Left cardiac atrium (tissue), 4 donors: Measurements from ENCODE around the gene NANP. TPM values are rescaled to one million over a fixed set of nuclear protein-coding genes. Genes with fewer than 3 reads are reported as not detected.

ENCODE experiments used
- ATAC-seq, 2 donors: fragments of 200-7000 bp; cut with Tn5 transposase; one replicate each; pipeline ENCODE4 v1.9.1; 2020; ENCODE audit warnings: mild to moderate bottlenecking in 2 of 2, moderate library complexity in 2 of 2
- DNase-seq: peaks from one replicate; pipeline ENCODE4 v3.0.0-alpha.2; 2020
- intact Hi-C, 2 donors: fragments of 100-400 bp; cut with DNase I; formaldehyde crosslinking; loops; one replicate each; pipeline versions ENCODE4 v1.14.1 to v1.15.1; 2022 to 2023
- total RNA-seq, 2 donors: library from RNA; stranded (reverse); fragmentation: NEBNext Ultra II Directional; extraction: Animal tissue kit (Norgen Biotek cat#: 25700); gene quantifications; one replicate each; pipeline ENCODE4 v1.2.1, GENCODE V29; 2021
- donor health status: DM: no; HTN: yes; CAD: no.
- donor health status: DM: no; HTN: yes; CAD: no; lungs with severe emphysema.
- donor health status: DM: yes; HTN: yes; CAD: no.
- donor health status: Dilated cardiomyopathy.

The NANP gene
- total RNA-seq, 2 donors from 2014 or later, result 4.4 to 6.7 TPM

- intact Hi-C loops, result no loop called here
- ATAC-seq (no peak), DNase-seq (no peak)
Measured at GRCh38 chr20:25580711-25581110, 43.1 kb downstream of the NANP start.

- intact Hi-C loops, result no loop called here
- no peak for DNase-seq
- ATAC-seq, result no peak
Measured at GRCh38 chr20:25579081-25579770, 44.6 kb downstream of the NANP start.

DNA sequence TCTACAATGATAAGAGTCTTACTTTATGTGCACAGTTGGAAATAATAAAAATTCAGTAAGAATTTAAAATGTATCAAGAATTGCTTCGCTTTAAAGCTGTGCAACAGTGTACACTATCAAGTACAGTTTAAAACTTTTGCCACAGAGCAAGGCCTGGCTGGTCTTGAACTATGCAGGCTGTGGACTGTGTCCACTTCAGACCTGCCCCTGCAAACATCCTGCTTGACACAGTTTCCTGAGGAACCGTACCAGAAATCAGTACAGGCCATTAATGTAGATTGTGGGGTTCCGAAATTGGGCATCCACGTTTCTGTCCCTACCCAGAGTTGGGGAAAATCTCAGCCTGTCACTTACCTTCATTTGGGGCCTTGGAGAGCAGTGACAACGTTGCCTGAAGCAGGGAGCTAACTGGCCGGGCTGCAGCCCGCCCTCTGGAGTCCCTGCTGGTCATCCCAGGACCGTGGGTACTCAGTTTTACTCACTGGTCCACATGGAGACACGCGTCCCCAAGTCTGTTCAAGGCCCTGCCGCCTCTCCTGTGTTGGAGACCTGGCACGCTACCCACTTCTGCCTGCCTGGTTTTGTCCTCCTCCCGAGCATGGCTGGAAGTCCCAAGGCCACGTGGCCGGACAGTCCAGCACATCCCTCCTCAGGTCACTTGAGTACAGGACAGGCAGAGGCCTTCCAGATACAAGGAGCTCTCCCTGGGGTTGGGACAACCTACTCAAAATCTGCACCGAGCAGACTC, 46.9 kb downstream of the NANP start:
- ATAC-seq, result no peak
- intact Hi-C loops, result no loop called here
- no peak for DNase-seq

- no peak for DNase-seq
- intact Hi-C loops, result no loop called here
- ATAC-seq, result peak in 1 of 2 donors; percentile 41
Measured at GRCh38 chr20:25574411-25574810, 49.4 kb downstream of the NANP start.

GRCh38 chr20:25573288-25574251, 50.2 kb downstream of the NANP start:
- DNase-seq (no peak), ATAC-seq (peak; percentile 23 to 60)
- intact Hi-C loops, result no loop called here

GRCh38 chr20:25571817-25572216, 52.0 kb downstream of the NANP start:
- DNase-seq (no peak), ATAC-seq (no peak)
- intact Hi-C loops, result no loop called here

GRCh38 chr20:25571240-25571639, 52.6 kb downstream of the NANP start:
- DNase-seq, result no peak
- intact Hi-C loops, result no loop called here
- ATAC-seq, result no peak

- DNase-seq, result no peak
- intact Hi-C loops, result no loop called here
- no peak for ATAC-seq
Measured at GRCh38 chr20:25570148-25570530, 53.7 kb downstream of the NANP start.

- intact Hi-C loops, result no loop called here
- no peak for DNase-seq
- ATAC-seq, result no peak
Measured at GRCh38 chr20:25567286-25567685, 56.5 kb downstream of the NANP start.

DNA sequence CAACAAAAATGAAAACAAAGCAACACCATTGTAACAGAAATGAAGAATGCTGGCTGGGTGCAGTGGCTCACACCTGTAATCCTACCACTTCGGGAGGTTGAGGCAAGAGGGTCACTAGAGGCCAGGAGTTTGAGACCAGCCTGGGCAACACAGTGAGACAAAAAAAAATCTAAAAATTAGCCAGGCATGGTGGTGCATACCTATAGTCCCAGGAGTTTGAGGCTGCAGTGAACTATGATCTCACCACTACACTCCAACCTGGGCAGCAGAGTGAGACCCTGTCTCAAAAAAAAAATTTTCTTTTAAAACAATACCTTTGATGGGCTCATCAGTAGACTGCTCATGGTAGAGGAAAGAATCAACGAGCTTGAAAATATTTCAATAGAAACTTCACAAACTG, 57.0 kb downstream of the NANP start:
- intact Hi-C loops, result no loop called here
- ATAC-seq, result no peak
- no peak for DNase-seq

DNA sequence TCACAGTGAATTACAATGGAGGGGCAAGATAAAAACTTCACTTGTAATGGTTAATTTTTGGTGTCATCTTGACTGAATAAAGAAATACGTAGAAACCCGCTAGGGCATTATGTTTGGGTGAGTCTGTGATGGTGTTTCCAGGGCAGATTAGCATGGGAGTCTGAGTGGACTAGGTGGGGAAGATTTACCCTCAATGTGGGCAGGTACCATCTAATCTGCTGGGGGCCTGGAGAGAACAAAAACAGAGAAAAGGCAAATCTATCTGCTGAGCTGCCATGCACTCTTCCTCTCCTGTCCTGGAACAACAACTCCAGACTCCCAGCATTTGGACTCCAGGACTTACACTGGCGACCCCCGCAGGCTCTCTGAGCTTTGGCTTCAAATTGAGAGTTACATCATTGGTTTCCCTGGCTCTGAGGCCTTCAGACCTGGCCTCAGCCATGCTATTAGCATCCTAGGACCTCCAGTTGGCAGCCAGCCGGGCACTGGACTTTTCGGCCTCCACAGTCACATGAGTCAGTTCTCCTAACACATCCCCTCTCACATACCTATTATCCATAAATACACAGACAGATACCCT, 58.1 kb downstream of the NANP start:
- ATAC-seq (no peak), DNase-seq (no peak)
- intact Hi-C loops, result no loop called here

DNA sequence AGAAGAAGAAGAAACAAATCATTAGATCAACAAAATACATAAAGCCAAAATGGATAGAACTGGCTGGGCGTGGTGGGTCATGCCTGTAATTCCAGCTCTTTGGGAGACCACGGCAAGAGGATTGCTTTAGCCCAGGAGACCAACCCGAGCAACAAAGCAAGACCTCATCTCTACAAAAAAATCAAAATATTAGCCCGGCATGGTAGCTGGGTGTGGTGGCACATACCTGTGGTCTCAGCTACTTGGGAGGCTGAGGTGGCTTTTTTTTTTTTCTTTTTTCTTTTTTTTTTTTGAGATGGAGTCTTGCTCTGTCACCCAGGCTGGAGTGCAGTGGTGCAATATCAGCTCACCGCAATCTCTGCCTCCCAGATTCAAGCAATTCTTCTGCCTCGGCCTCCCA, 59.9 kb downstream of the NANP start:
- ATAC-seq (no peak), DNase-seq (no peak)
- intact Hi-C loops, result no loop called here

DNA sequence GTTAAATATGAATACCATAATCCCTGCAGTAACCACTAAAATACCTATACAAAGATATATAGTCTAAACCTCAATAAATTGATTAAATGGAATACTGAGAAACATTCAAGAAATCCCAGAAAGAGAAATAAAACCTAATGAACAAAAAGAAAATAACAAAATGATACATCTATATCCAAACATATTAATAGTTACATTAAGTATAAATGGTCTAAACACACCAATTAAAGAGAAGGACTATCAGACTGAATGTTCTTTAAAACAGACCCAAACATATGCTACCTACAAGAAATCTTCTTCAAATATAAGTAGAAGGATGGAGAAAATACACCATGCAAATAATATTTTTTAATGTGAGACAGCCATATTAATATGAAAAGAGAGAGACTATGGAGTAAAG, 60.5 kb downstream of the NANP start:
- intact Hi-C loops, result no loop called here
- ATAC-seq (no peak), DNase-seq (no peak)

Other genes with a start within 250 kb of the NANP start
- gene ABHD12, start 233.2 kb downstream of the NANP start, total RNA-seq, result 10 to 100 TPM; 22.6 to 30.2 TPM
- gene GINS1, start 216.3 kb downstream of the NANP start, total RNA-seq, result 1 to 10 TPM in 1 of 2 donors, under 1 TPM in 1; 0.73 to 1.6 TPM
- 1 to 10 TPM; 3.8 to 5.1 TPM for gene NINL, start 38.5 kb downstream of the NANP start, total RNA-seq
- 1 to 10 TPM; 7.3 to 9.1 TPM for gene ZNF337, start 72.8 kb upstream of the NANP start, total RNA-seq